NCI-H345 (cell line): ENCODE measurements around the gene VWF.
"Not testable (repeated sequence)": the region's sequence is repeated elsewhere in the genome, so short reads cannot be mapped to it uniquely, and the experiment has no call there.

ENCODE experiments used
- DNase-seq: peaks from one replicate; lab custom pipeline; 2025; lab: John Stamatoyannopoulos, UW

VWF gene

DNA sequence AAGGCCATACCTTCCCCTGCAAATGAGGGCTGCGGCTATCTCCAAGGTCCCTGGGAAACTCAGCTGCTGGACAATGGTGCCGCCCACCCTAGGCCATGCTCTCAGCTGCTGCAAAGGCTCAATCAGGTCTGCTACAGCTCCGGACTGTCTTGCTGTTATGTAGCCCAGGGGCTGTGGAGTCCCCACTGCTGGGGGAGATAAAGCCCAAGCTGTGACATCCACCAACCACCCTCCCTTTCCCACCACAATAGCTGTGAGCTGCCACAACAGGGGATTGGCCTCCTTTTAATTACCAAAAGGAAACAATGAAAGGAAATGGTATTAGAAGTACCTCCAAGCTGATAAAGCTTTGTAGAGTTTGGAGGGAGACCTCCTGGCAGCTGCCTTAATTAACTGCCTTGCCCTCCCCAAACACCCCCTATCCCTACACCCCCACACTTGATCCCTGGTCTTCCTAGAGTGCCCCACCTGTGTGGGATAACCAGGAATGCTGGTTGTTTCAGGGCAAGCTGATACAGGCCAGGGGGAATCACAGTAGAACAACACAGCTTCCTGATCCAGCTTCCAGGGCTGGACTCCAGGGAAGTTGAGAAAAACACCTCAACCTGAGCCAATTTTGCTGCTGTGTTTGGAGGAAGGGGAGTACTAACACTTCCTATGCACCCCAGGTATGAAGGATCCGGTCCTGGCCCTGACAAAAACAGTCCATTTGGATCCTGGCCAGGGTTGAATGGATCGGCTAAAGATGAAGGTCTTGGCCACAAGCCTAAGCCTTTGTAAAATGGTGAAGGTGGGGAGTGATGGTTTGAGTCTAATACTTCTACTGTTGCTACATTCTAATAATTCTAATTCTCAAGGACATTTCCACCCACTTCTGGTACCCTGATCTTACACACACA is at the start of gene VWF:
VWF (minus strand) TSS at position 260 of the 899 bp plus-strand sequence. CDS start 1,474 bp downstream, outside the sequence.
- DNase-seq = no peak

DNA sequence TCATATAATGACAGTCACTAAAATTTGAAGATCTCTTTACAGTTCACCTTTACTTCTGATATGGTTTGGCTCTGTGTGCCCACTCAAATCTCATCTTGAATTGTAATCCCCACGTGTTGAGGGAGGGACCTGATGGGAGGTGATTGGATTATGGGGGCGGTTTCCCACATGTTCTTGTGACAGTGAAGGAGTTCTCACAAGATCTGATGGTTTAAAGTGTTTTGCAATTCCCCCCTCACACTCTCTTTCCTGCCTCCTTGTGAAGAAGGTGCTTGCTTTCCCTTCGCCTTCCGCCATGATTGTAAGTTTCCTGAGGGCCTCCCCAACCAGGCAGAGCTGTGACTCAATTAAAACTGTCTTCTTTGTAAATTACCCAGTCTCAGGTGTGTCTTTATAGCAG is 48.4 kb upstream of the VWF start:
- no peak for DNase-seq

- no peak for DNase-seq
Measured at GRCh38 chr12:6172086-6172485, 47.6 kb upstream of the VWF start.

- DNase-seq = no peak
Measured at GRCh38 chr12:6171409-6172015, 47.0 kb upstream of the VWF start.

- DNase-seq = no peak
Measured at GRCh38 chr12:6167327-6168280, 43.1 kb upstream of the VWF start.

DNA sequence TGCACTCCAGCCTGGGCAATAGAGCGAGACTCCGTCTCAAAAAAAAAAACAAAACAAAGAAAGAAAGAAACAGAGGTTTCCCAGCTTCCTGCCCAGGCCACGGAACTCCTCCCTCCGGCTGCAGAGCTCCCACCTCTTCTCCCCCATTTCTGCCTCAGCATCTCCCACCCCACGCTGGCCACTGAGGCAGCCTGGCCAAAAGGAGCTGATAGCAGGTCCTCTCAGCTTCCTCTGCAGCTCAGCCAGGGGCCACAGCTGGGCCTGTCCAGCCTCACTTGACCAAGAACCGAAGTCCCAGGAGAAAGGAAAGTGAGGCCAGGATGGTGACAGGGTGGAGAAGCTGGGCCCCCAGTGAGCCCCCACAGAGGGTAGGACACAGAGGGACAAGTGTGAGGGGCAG is 42.3 kb upstream of the VWF start:
- DNase-seq = no peak

DNA sequence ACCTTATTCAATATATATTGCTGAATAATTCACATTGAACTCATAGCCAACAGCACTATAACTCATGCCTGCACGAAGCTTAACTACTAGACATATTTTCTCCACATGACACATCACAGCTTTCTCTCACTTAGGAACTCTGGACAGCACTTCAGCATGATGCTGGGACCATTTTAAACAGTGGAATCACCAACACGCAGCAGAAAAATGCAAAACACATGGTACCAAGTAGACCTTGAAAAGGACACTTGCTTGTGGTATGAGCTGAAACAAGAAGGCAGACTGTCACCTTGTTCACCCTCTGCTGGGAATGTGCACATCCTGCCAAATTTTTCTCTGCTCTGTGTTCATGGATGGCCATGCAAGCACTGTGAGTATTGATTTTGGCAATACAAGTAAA is 40.9 kb upstream of the VWF start:
- DNase-seq = no peak

DNA sequence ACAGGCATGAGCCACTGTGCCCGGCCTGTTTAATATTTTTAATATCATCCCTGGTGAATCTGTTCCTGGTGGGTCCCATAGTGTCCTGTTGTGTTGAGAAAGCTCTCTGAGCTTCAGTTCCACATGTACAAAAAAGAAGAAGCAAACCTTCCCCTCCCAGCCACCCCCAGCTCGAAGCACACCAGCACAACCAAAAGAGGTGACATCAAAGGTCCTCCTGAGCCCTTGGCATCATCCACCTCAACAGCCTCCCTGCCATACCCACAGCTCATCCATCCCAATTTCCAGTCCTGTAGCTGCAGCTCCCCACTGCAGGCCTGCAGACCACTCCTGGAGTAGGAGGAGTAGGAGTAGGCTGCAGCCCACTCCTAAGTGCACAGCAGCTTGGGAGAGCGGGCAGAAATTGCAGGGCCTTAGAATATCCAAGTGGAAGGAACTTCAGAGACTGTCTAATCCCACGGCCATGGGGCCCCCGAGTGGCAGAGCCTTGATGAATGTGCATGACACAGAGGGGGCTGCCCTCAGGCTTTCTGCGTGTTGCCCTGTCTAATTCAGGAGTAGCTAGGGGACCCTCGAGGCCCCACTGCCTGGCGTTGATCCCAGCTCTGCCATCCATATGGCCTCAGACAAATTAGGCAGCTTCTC is 39.1 kb upstream of the VWF start:
- no peak for DNase-seq

DNA sequence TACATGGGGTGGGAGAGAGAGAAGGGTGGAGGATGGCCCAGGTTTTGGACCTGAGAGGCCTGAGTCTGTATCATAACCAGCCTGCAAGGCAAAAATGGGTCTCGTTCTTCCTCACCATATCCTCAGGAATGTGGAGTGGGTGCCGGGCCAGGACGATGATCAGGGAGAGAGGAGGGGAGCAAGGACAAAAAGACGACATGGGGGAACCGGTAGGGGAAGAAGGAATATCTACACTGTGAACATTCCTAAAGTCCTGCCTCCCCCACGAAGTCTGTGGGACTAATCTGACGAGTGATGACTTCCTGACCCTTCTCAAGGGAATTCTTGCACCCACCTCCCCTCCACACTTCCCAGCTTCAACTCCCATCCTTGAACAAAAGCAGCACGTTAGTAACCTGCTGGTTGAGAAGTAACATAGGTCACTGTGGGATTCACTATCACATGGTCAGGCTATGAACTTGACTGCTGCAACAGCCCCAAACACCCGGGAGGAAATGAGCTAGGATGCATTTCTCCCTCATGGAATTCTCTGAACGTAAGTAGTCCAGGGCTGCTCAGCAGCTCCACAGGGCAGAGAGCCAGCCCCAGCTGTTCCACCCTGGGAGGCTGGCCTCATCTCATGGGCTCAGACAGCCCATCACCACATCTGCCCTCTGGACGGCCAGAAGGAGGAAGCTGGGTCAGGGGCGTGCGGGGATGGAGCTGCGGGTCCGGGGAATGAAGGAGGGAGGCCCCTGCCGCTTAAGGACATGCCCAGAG is 36.8 kb upstream of the VWF start:
- DNase-seq = no peak

GRCh38 chr12:6160049-6160649 is 35.7 kb upstream of the VWF start:
- not testable (repeated sequence) for DNase-seq

DNA sequence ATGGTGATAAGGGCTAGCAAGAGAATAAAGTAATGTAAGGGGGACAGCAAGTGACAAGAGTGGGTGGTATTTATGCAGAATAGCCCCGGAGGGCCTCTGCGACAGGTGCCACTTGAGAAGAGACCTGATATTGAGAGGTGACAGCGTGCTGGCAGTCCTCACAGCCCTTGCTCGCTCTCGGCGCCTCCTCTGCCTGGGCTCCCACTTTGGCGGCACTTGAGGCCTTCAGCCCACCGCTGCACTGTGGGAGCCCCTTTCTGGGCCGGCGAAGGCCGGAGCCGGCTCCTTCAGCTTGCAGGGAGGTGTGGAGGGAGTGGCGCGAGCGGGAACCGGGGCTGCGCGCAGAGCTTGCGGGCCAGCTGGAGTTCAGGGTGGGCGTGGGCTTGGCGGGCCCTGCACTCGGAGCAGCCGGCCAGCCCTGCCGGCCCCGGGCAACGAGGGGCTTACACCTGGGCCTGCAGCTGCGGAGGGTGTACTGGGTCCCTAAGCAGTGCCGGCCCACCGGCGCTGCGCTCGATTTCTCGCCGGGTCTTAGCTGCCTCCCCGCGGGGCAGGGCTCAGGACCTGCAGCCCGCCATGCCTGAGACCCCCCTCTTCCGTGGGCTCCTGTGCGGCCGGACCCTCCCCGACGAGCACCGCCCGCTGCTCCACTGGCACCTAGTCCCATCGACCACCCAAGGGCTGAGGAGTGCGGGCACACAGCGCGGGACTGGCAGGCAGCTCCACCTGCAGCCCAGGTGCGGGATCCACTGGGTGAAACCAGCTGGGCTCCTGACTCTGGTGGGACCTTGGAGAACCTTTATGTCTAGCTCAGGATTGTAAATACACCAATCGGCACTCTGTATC is 34.9 kb upstream of the VWF start:
- DNase-seq = not testable (repeated sequence)

DNA sequence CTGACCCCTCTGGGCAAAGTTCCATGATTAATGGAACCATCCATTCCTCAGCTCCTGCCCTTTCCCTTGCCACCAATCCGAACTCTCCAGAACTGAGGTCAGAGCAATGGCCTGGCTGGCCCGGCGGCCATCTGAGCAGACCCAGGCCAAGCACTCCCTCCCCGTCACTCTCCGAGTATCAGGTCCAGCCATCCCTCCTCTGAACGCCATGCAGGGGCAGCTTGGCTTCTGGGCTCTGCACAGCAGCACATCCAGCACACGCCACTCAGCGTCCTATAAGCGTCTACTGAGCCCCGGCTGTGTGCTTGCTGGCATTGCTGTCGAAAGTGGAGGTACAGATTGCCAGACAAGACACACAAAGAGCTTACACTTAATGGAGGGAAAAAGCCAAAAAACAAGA is 34.3 kb upstream of the VWF start:
- no peak for DNase-seq

GRCh38 chr12:6158255-6158654 is 33.8 kb upstream of the VWF start:
- no peak for DNase-seq

DNA sequence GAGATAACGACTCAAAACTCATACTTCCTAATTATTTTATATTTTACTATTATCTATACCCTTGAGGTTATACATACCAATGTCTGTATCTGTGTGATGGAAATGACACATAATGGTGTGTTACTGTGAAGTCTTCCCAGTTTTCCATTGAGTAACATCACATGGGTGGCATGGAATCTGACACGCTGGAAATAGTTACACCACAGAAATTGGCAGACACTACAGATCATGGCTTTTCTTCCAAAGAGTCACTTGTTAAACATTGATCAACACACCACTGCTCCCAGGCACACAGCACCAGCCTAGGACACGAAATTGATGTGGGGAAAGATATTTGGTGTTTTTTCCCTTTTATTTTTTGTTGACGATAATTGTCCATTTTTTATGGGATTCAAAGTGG is 33.0 kb upstream of the VWF start:
- DNase-seq = no peak

DNA sequence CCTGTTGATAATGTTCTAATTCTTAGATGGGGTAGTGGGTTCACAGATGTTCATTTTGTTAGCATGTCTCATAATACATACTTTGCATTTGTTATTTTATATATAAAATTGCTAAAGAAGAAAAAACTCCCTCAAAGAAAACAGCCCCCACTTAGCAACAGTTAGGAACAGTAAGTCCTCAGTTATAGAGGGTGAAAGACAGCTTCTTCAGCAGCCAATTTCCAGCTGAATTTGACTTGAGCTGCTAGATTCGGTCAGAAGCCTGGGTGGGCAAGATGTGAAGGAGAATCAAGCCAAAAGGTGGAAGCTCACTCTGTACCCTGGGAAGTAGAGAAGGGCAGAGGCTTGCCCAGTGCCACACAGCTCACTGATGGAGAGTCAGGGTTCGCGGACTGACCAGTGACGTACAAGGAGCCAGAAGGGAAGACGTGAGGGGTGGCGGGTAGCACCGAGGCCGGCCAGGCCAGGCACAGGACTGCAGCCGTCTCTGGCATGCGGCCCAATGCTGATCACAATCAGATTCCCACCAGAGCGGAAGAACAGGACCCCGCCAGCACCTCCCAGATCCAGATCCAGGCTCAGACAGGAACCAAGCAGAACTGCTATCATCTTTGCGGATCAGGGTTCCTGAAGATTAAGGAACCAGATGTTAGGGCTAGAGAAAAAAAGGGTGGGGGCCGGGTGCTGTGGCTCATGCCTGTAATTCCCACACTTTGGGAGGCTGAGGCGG is 30.4 kb upstream of the VWF start:
- no peak for DNase-seq

GRCh38 chr12:6148722-6149121 is 24.3 kb upstream of the VWF start:
- DNase-seq = not testable (repeated sequence)

DNA sequence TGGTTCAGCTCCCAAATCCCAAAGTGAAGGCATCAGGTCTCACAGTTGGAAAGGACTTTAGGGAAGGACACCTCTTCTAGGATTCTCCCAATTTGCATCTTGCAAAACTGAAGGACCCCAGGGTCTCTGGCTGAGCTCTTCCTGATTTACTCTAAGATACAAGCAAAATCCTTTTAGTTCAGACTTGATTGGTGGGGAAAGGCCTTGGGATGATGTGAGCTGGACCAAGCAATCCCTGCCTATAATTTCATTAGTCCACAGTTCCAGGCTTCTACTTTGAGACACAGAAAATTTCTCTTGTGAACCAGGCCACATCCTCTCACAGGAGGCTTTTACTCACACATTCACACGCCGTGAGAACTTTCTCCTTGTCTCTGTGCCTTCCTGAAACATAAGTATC is 23.6 kb upstream of the VWF start:
- no peak for DNase-seq

GRCh38 chr12:6146951-6147350 is 22.5 kb upstream of the VWF start:
- DNase-seq = no peak

- no peak for DNase-seq
Measured at GRCh38 chr12:6146509-6146908, 22.0 kb upstream of the VWF start.
